OCI-LY1 (cell line): ENCODE measurements around the gene ULK4.
"Not testable (repeated sequence)": the region's sequence is repeated elsewhere in the genome, so short reads cannot be mapped to it uniquely, and the experiment has no call there.

Source experiments
- EZH2 ChIP-seq: fragments of 200-600 bp; sonication (generic), shearing (Covaris generic); IDR thresholded peaks from 2 replicates; pipeline ENCODE4 v1.8.0; 2017; ENCODE audit warnings: borderline replicate concordance, mixed run types, mild to moderate bottlenecking, antibody characterized with exemption, low read length, moderate library complexity, mixed read lengths
- TF ChIP-seq, protein P1 (sequence below): fragments of 200-600 bp; sonication (generic), shearing (Covaris generic); IDR thresholded peaks from 2 replicates; pipeline ENCODE4 v1.5.1; 2017; ENCODE audit warnings: mild to moderate bottlenecking, antibody characterized with exemption, low read length, moderate library complexity, mixed read lengths

DNA sequence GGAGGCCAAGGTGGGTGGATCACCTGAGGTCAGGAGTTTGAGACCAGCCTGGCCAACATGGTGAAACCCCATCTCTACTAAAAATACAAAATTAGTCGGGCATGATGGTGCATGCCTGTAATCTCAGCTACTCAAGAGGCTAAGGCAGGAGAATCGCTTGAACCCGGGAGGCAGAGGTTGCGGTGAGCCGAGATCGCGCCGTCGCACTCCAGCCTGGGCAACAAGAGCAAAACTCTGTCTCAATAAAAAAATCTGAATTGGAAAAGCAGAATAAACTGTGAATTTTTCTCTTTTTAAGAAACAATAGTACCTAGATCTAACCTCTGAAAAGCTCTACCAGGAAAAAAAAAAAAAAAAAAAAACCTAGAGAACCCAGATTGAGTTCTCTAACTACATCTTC lies 84.2 kb downstream of the ULK4 start:
- TF ChIP-seq, protein P1, sequence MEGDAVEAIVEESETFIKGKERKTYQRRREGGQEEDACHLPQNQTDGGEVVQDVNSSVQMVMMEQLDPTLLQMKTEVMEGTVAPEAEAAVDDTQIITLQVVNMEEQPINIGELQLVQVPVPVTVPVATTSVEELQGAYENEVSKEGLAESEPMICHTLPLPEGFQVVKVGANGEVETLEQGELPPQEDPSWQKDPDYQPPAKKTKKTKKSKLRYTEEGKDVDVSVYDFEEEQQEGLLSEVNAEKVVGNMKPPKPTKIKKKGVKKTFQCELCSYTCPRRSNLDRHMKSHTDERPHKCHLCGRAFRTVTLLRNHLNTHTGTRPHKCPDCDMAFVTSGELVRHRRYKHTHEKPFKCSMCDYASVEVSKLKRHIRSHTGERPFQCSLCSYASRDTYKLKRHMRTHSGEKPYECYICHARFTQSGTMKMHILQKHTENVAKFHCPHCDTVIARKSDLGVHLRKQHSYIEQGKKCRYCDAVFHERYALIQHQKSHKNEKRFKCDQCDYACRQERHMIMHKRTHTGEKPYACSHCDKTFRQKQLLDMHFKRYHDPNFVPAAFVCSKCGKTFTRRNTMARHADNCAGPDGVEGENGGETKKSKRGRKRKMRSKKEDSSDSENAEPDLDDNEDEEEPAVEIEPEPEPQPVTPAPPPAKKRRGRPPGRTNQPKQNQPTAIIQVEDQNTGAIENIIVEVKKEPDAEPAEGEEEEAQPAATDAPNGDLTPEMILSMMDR, result not testable (repeated sequence)
- not testable (repeated sequence) for TF ChIP-seq EZH2
